ENCODE results near the gene AUTS2.
A peak's percentile ranks its signal among the peaks of the same experiment; 100 is the strongest.

Gene AUTS2

DNA sequence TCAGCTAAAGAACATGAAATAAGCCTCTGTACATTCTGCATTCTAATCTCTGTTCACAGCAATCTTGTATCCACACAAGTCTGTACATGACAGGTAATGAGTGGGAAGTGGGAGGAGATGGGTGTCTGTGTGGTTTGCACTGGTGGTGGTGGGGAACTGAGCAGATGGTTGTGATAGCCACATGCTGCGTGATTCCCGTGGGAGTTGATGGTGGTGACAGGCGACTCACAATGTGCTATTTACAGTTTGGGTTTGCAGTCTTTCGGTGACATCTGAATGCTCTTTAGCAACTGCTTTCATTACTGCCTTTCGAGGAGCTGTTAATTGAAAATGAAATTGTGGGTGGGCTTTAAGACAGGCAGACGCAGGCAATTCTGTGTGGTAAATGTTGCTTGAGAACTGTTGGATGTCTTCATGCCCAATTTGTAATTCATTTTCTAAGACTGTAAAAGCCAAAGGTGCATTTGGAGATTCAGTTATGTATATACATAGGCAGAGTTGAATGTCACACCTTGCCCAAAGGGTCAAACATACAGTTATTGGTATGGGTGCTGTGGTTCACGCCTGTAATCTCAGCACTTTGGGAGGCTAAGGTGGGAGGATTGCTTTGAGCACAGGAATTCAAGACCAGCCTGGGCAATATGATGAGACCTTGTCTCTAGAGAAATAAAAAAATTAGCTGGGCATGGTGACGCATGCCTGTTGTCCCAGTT is 308.2 kb downstream of the AUTS2 start:
- TF ChIP-seq POLR2AphosphoS5 (IDR thresholded peaks at IDR 0.05; ENCODE audit: low read depth, low read length) (no peak), PAX5 (IDR thresholded peaks at IDR 0.05; ENCODE audit: insufficient read depth, low read length, severe bottlenecking) (peak; percentile 29), POU2F2 (IDR thresholded peaks at IDR 0.05; ENCODE audit: low read depth, low read length) (peak; percentile 77), SPI1 (IDR thresholded peaks at IDR 0.05; ENCODE audit: low read depth, low read length) (peak; percentile 81)
- DNase-seq (ENCODE audit: insufficient read length, low spot score) (no peak), FAIRE-seq (peak; percentile 98)

DNA sequence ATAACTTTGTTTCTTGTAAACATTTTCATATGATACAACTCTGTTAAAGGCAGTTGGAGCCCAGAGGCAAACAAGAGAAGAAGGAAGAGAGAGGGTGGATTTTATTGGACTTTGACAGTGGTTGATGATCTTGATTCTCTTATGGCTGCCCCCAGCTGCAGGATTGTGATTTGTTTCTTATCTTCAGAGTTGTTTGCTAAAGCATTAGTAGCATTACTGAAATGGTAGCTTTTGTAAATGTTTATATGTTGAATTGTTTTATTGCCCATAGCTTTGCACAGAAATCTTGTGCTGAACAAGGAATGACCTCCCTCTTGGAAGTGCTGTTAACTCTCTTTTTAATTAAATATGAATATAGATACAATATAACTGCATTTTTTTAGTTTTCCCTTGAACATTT is 309.4 kb downstream of the AUTS2 start:
- TF ChIP-seq SPI1 (IDR thresholded peaks at IDR 0.05; ENCODE audit: low read depth, low read length) (no peak), POU2F2 (IDR thresholded peaks at IDR 0.05; ENCODE audit: low read depth, low read length) (no peak), POLR2AphosphoS5 (IDR thresholded peaks at IDR 0.05; ENCODE audit: low read depth, low read length) (no peak), PAX5 (IDR thresholded peaks at IDR 0.05; ENCODE audit: insufficient read depth, low read length, severe bottlenecking) (no peak), TAF1 (IDR thresholded peaks at IDR 0.05; ENCODE audit: low read depth, low read length) (no peak), POLR2A (IDR thresholded peaks at IDR 0.05; ENCODE audit: low read depth, low read length) (no peak)
- DNase-seq (ENCODE audit: insufficient read length, low spot score) (no peak), FAIRE-seq (no peak)

GRCh38 chr7:69908454-69908853 is 310.2 kb downstream of the AUTS2 start:
- TF ChIP-seq PAX5 (IDR thresholded peaks at IDR 0.05; ENCODE audit: insufficient read depth, low read length, severe bottlenecking) (no peak), POLR2A (IDR thresholded peaks at IDR 0.05; ENCODE audit: low read depth, low read length) (no peak), SPI1 (IDR thresholded peaks at IDR 0.05; ENCODE audit: low read depth, low read length) (no peak), POLR2AphosphoS5 (IDR thresholded peaks at IDR 0.05; ENCODE audit: low read depth, low read length) (no peak), POU2F2 (IDR thresholded peaks at IDR 0.05; ENCODE audit: low read depth, low read length) (no peak), TAF1 (IDR thresholded peaks at IDR 0.05; ENCODE audit: low read depth, low read length) (no peak)
- DNase-seq (ENCODE audit: insufficient read length, low spot score): no peak
- FAIRE-seq: peak; percentile 62

GRCh38 chr7:69910150-69910549 is 311.9 kb downstream of the AUTS2 start:
- FAIRE-seq (no peak), DNase-seq (ENCODE audit: insufficient read length, low spot score) (no peak)
- TF ChIP-seq POLR2A (IDR thresholded peaks at IDR 0.05; ENCODE audit: low read depth, low read length) (no peak), SPI1 (IDR thresholded peaks at IDR 0.05; ENCODE audit: low read depth, low read length) (no peak), POU2F2 (IDR thresholded peaks at IDR 0.05; ENCODE audit: low read depth, low read length) (no peak), PAX5 (IDR thresholded peaks at IDR 0.05; ENCODE audit: insufficient read depth, low read length, severe bottlenecking) (no peak), POLR2AphosphoS5 (IDR thresholded peaks at IDR 0.05; ENCODE audit: low read depth, low read length) (no peak), TAF1 (IDR thresholded peaks at IDR 0.05; ENCODE audit: low read depth, low read length) (no peak)

DNA sequence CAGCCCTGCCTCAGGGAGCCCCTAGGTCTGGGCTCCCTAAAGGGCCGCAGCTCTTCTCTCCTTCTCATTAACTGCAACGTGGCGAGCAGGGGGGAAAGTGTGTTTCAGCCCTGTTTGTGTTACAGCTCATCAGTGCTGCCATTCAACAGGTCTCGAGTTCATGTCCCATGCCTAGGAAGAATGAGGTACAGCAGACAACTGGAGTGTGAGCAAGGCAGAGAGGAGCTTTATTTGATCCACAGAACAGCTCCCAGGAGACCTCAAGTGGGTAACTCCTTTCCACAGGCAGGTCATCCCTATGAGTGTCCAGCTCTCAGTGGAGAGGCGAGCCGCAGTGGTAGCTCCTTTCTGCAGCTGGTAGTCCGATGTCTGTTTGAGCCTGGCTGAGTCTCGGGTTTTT is 313.1 kb downstream of the AUTS2 start:
- no peak for DNase-seq (ENCODE audit: insufficient read length, low spot score)
- no peak for FAIRE-seq
- TF ChIP-seq POLR2AphosphoS5 (IDR thresholded peaks at IDR 0.05; ENCODE audit: low read depth, low read length): no peak

- FAIRE-seq (no peak), DNase-seq (ENCODE audit: insufficient read length, low spot score) (no peak)
- TF ChIP-seq POU2F2 (IDR thresholded peaks at IDR 0.05; ENCODE audit: low read depth, low read length) (no peak), POLR2A (IDR thresholded peaks at IDR 0.05; ENCODE audit: low read depth, low read length) (no peak), PAX5 (IDR thresholded peaks at IDR 0.05; ENCODE audit: insufficient read depth, low read length, severe bottlenecking) (no peak), POLR2AphosphoS5 (IDR thresholded peaks at IDR 0.05; ENCODE audit: low read depth, low read length) (no peak), SPI1 (IDR thresholded peaks at IDR 0.05; ENCODE audit: low read depth, low read length) (no peak), TAF1 (IDR thresholded peaks at IDR 0.05; ENCODE audit: low read depth, low read length) (no peak)
These were observed 313.9 kb downstream of the AUTS2 start for GRCh38 chr7:69912141-69912540.

- TF ChIP-seq POU2F2 (IDR thresholded peaks at IDR 0.05; ENCODE audit: low read depth, low read length) (no peak), PAX5 (IDR thresholded peaks at IDR 0.05; ENCODE audit: insufficient read depth, low read length, severe bottlenecking) (no peak), SPI1 (IDR thresholded peaks at IDR 0.05; ENCODE audit: low read depth, low read length) (no peak), TAF1 (IDR thresholded peaks at IDR 0.05; ENCODE audit: low read depth, low read length) (no peak), POLR2A (IDR thresholded peaks at IDR 0.05; ENCODE audit: low read depth, low read length) (no peak), POLR2AphosphoS5 (IDR thresholded peaks at IDR 0.05; ENCODE audit: low read depth, low read length) (no peak)
- FAIRE-seq (no peak), DNase-seq (ENCODE audit: insufficient read length, low spot score) (no peak)
These were observed 314.6 kb downstream of the AUTS2 start for GRCh38 chr7:69912846-69913245.

- DNase-seq (ENCODE audit: insufficient read length, low spot score) (no peak), FAIRE-seq (no peak)
- TF ChIP-seq TAF1 (IDR thresholded peaks at IDR 0.05; ENCODE audit: low read depth, low read length) (no peak), SPI1 (IDR thresholded peaks at IDR 0.05; ENCODE audit: low read depth, low read length) (no peak), POLR2AphosphoS5 (IDR thresholded peaks at IDR 0.05; ENCODE audit: low read depth, low read length) (no peak), POU2F2 (IDR thresholded peaks at IDR 0.05; ENCODE audit: low read depth, low read length) (no peak), PAX5 (IDR thresholded peaks at IDR 0.05; ENCODE audit: insufficient read depth, low read length, severe bottlenecking) (no peak), POLR2A (IDR thresholded peaks at IDR 0.05; ENCODE audit: low read depth, low read length) (no peak)
These were observed 321.3 kb downstream of the AUTS2 start for GRCh38 chr7:69919426-69920111.

GRCh38 chr7:69920797-69921196 is 322.5 kb downstream of the AUTS2 start:
- FAIRE-seq (no peak), DNase-seq (ENCODE audit: insufficient read length, low spot score) (no peak)

More at GRCh38 chr7:69920797-69921196, 322.5 kb downstream of the AUTS2 start:
- TF ChIP-seq POLR2AphosphoS5 (IDR thresholded peaks at IDR 0.05; ENCODE audit: low read depth, low read length): no peak
- TF ChIP-seq POU2F2 (IDR thresholded peaks at IDR 0.05; ENCODE audit: low read depth, low read length): no peak
- TF ChIP-seq TAF1 (IDR thresholded peaks at IDR 0.05; ENCODE audit: low read depth, low read length): no peak

All from GM12891 (cell line).